ENCODE measurements around the gene SNAPC3. TPM values are rescaled to one million over a fixed set of nuclear protein-coding genes. Genes with fewer than 3 reads are reported as not detected.

Gene SNAPC3
- total RNA-seq, 2 donors from 2014 or later: 29.8 to 44.0 TPM

DNA sequence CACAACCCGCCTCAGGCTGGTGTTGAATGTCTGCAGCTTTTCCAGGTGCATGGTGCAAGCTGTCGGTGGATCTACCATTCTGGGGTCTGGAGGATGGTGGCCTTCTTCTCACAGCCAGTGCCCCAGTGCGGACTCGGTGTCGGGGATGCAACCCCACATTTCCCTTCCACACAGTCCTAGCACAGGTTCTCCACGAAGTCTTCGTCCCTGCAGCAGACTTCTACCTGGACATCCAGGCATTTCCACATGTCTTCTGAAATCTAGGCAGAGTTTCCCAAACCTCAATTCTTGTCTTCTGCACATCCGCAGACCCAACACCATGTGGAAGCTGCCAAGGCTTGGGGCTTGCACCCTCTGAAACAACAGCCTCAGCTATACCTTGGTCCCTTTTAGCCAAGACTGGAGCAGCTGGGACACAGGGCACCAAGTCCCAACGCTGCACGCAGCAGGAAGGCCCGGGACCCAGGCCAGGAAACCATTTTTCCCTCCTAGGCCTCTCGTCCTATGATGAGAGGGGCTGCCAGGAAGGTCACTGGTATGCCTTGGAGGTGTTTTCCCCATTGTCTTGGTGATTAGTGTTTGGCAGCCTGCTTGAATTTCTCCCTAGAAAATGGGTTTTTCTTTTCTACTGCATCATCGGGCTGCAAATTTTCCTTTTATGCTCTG is 69.9 kb downstream of the SNAPC3 start:
- Mint-ChIP-seq H3K27ac (peak overlapping the region; percentile 71), H3K4me3 (no peak overlapping the region), H3K4me1 (peaks cover 30% of the 10 kb centered on the region), H3K36me3 (ENCODE audit: low read depth) (peaks cover 90% of the 10 kb centered on the region), H3K9me3 (peaks cover 5% of the 10 kb centered on the region), H3K27me3 (no peaks in the 10 kb centered on the region)
- ATAC-seq (replicated peaks): no peak

- peaks cover 84% of the 10 kb centered on the region for H3K36me3 Mint-ChIP-seq (ENCODE audit: low read depth)
- no peak overlapping the region for H3K4me3 Mint-ChIP-seq
- H3K4me1 Mint-ChIP-seq: peaks cover 31% of the 10 kb centered on the region
- no peak for ATAC-seq (replicated peaks)
- H3K9me3 Mint-ChIP-seq: no peaks in the 10 kb centered on the region
- H3K27ac Mint-ChIP-seq: no peak overlapping the region
- no peaks in the 10 kb centered on the region for H3K27me3 Mint-ChIP-seq
These were observed 75.7 kb downstream of the SNAPC3 start for GRCh38 chr9:15498246-15498995.

DNA sequence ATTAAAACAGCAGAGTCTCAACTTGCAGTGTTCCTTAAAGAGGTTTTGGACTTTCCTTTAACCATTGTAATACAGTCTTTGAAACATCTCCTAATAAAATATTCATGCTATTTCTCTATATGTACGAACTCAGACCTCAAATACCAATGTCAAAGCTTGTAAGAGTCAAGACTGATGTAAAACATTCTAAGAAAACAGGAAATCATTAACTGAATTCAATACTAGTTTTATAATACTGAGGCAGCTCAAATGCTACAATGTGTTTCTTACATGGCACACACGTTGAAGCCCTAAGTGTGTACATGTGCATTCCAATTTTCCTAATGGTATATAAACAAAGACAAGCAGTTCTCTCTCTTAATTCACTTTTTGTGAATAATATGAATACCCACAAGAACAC is 76.5 kb downstream of the SNAPC3 start:
- H3K4me1 Mint-ChIP-seq: peaks cover 28% of the 10 kb centered on the region
- H3K27me3 Mint-ChIP-seq: no peaks in the 10 kb centered on the region
- peak overlapping the region; percentile 17 for H3K27ac Mint-ChIP-seq
- H3K9me3 Mint-ChIP-seq: no peaks in the 10 kb centered on the region
- peak overlapping the region; percentile 57 for H3K4me3 Mint-ChIP-seq
- peaks cover 88% of the 10 kb centered on the region for H3K36me3 Mint-ChIP-seq (ENCODE audit: low read depth)
- ATAC-seq (replicated peaks): no peak

- H3K4me3 Mint-ChIP-seq: no peak overlapping the region
- H3K4me1 Mint-ChIP-seq: peaks cover 22% of the 10 kb centered on the region
- H3K9me3 Mint-ChIP-seq: no peaks in the 10 kb centered on the region
- H3K27ac Mint-ChIP-seq: no peak overlapping the region
- no peaks in the 10 kb centered on the region for H3K27me3 Mint-ChIP-seq
- peaks cover 93% of the 10 kb centered on the region for H3K36me3 Mint-ChIP-seq (ENCODE audit: low read depth)
- no peak for ATAC-seq (replicated peaks)
These were observed 78.5 kb downstream of the SNAPC3 start for GRCh38 chr9:15501179-15501578.

DNA sequence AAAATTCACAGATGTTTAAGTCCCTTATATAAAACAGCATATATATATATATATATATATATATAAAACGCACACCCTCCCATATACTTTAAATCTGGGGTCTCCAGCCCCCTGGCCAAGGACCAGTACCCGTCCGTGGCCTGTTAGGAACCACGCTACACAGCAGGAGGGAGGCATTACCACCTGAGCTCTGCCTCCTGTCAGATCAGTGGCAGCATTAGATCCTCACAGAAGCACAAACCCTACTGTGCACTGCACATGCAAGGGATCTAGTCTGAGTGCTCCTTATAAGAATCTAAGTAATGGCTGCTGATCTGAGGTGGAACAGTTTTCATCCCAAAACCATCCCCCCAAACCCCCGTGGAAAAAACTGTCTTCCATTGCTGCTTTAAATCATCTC is 79.1 kb downstream of the SNAPC3 start:
- H3K27me3 Mint-ChIP-seq: no peaks in the 10 kb centered on the region
- H3K27ac Mint-ChIP-seq: peak overlapping the region; percentile 5
- no peaks in the 10 kb centered on the region for H3K9me3 Mint-ChIP-seq
- H3K4me3 Mint-ChIP-seq: peak overlapping the region; percentile 3
- no peak for ATAC-seq (replicated peaks)
- peaks cover 93% of the 10 kb centered on the region for H3K36me3 Mint-ChIP-seq (ENCODE audit: low read depth)
- peaks cover 22% of the 10 kb centered on the region for H3K4me1 Mint-ChIP-seq

DNA sequence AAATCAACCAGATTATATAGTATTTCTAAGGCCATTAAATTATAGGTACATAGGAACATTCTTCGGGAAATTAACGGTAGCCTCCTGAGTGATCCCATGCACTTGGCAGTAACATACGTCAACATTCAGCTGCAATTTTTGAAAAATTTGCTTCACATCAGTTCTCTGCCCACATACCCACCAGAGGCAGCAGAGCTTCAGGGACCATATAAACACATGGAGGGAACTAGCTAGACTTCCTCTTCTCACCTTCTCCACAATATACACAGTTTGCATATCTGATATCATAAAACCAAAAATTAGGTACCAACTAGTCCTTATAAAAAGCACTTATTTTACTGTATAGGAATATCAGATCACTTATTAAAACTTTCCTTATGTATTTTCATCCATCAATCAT is 83.2 kb downstream of the SNAPC3 start:
- H3K4me3 Mint-ChIP-seq: no peak overlapping the region
- peaks cover 30% of the 10 kb centered on the region for H3K4me1 Mint-ChIP-seq
- H3K36me3 Mint-ChIP-seq (ENCODE audit: low read depth): peaks cover 93% of the 10 kb centered on the region
- H3K27ac Mint-ChIP-seq: no peak overlapping the region
- no peaks in the 10 kb centered on the region for H3K9me3 Mint-ChIP-seq
- no peaks in the 10 kb centered on the region for H3K27me3 Mint-ChIP-seq
- no peak for ATAC-seq (replicated peaks)

DNA sequence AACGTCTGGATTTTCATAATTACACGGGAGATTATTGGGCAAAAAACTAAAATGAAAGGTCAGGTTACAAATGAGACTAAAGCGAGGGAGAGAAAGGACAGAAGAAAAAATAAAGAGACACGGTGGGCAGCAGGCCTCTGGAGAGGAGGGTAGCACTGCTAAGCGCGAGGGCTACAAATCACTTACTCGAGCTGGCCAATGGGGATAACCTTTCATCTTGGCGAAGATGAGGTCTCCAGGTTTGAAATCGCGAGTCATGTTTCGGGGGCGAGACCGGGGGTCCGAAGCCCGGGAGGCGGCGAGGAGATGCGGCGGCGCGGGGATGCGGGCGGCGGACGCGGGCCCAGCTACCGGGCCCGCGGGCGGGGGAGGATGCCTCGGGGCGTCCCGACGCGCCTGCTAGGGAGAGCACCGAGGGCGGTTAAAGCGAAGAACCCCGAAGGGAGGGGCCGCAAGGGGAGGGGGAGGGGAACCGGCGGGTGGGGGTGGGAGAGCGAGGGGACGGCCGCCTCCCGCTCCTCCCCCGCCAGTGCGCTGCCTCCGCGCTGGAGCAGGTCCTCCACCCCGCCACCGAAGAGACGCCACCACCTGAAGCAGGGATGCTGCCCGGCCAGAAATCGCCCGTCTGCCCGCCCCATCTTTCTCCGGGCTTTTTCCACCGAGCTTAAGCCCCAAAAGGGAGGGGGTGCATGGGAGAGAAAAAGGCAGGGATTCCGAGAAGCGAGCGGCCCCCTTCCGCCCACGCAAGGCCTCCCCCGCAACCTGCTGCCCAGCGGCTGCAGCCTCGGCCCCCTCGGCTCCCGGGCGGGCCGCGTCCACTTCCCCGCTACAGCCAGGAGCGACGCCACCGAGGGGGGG is 87.5 kb downstream of the SNAPC3 start:
- Mint-ChIP-seq H3K27me3 (no peaks in the 10 kb centered on the region), H3K36me3 (ENCODE audit: low read depth) (peaks cover 59% of the 10 kb centered on the region), H3K9me3 (no peaks in the 10 kb centered on the region), H3K4me1 (peaks cover 29% of the 10 kb centered on the region), H3K4me3 (peak overlapping the region; percentile 85), H3K27ac (peak overlapping the region; percentile 99)
- peak; percentile 64 for ATAC-seq (replicated peaks)

- H3K4me1 Mint-ChIP-seq: peaks cover 29% of the 10 kb centered on the region
- H3K9me3 Mint-ChIP-seq: no peaks in the 10 kb centered on the region
- peak within 1 kb of the TSS; percentile 85 for H3K4me3 Mint-ChIP-seq
These were observed 88.3 kb downstream of the SNAPC3 start, which contains the start of gene PSIP1 for GRCh38 chr9:15510789-15511575. Gene PSIP1 (minus strand): TSS chr9:15510970. CDS start chr9:15510188, 782 bp downstream.

More at GRCh38 chr9:15510789-15511575, 88.3 kb downstream of the SNAPC3 start, which contains the start of gene PSIP1:
- no peaks in the 10 kb centered on the region for H3K27me3 Mint-ChIP-seq
- H3K36me3 Mint-ChIP-seq (ENCODE audit: low read depth): peaks cover 50% of the 10 kb centered on the region
- peak; percentile 89 for ATAC-seq (replicated peaks)
- peak within 1 kb of the TSS; percentile 99 for H3K27ac Mint-ChIP-seq

Other genes with a start within 250 kb of the SNAPC3 start
- 10 to 100 TPM; 14.5 to 19.1 TPM for gene TTC39B, start 115.7 kb upstream of the SNAPC3 start, total RNA-seq
- gene PSIP1, start 88.1 kb downstream of the SNAPC3 start, total RNA-seq: 100 to 1,000 TPM in 1 of 2 donors, 10 to 100 TPM in 1; 83.9 to 126 TPM
- 1 to 10 TPM; 2.5 to 5.5 TPM for gene CCDC171, start 130.2 kb downstream of the SNAPC3 start, total RNA-seq

All from activated T-helper 17 cell treated with anti-CD3 and anti-CD28 coated beads, Interleukin-2, amount 50 U/mL, for 72 hours (primary cell).